Naive thymus-derived CD8-positive, alpha-beta T cell (primary cell): ENCODE data around the gene ZNF283. TPM values are rescaled to one million over a fixed set of nuclear protein-coding genes. Genes with fewer than 3 reads are reported as not detected.
"Not testable (repeated sequence)": the region's sequence is repeated elsewhere in the genome, so short reads cannot be mapped to it uniquely, and the experiment has no call there.

Experiments used
- ATAC-seq, 2 donors: fragments of 150-1000 bp; cut with Tn5 transposase in 1 of 2; sonication (Bioruptor Pico), chemical (Tn5 transposase) in 1 of 2; 1 replicate in 1 of 2; 2 replicates in 1 of 2; pipeline ENCODE4 v1.10.0; 2021; ENCODE audit warnings: mild to moderate bottlenecking in 2 of 2, moderate library complexity in 2 of 2
- POLR2A ChIA-PET: fragments of 350-600 bp; sonication (Branson Sonifier 250); formaldehyde crosslinking; loops from one replicate; lab custom pipeline; 2021; ENCODE audit warnings: antibody characterized with exemption; lab: Charles Lee
- DNase-seq, 10 donors: peaks; one replicate each; pipeline versions ENCODE4 v3.0.0 to v3.0.0-alpha.2; 2020 to 2022
- H3K27ac Mint-ChIP-seq, 10 donors: one replicate each; pipeline ENCODE4 v1.8.0; 2020 to 2022; ENCODE audit warnings: mild to moderate bottlenecking in 10 of 10, mixed read lengths in 10 of 10, moderate library complexity in 4 of 10, inconsistent platforms in 1 of 10
- H3K27me3 Mint-ChIP-seq, 5 donors: one replicate each; pipeline ENCODE4 v1.8.0; 2021 to 2022; ENCODE audit warnings: mixed read lengths in 5 of 5
- H3K36me3 Mint-ChIP-seq, 3 donors: one replicate each; pipeline ENCODE4 v1.8.0; 2020 to 2022; ENCODE audit warnings: mixed read lengths in 3 of 3, mild to moderate bottlenecking in 2 of 3, inconsistent platforms in 1 of 3
- H3K4me1 Mint-ChIP-seq, 4 donors: one replicate each; pipeline ENCODE4 v1.8.0; 2021 to 2022; ENCODE audit warnings: mixed read lengths in 4 of 4
- H3K4me3 Mint-ChIP-seq, 10 donors: one replicate each; pipeline ENCODE4 v1.8.0; 2020 to 2022; ENCODE audit warnings: mild to moderate bottlenecking in 10 of 10, mixed read lengths in 10 of 10, moderate library complexity in 6 of 10, inconsistent platforms in 1 of 10
- H3K9me3 Mint-ChIP-seq, 9 donors: one replicate each; pipeline ENCODE4 v1.8.0; 2020 to 2022; ENCODE audit warnings: mixed read lengths in 9 of 9, mild to moderate bottlenecking in 3 of 9, inconsistent platforms in 1 of 9, moderate library complexity in 1 of 9
- polyA plus RNA-seq, 3 donors: library from polyadenylated mRNA; unstranded; fragments of 300-500 nt; fragmentation: Illumina TruSeq; gene quantifications; one replicate each; pipeline ENCODE4 v1.2.3, GENCODE V29; 2021
- total RNA-seq, 8 experiments: library from RNA in 2 of 8; stranded (reverse) in 2 of 8; gene quantifications; one replicate each; pipeline ENCODE4 v1.2.3 and lab custom pipeline; 2021 to 2026

Gene ZNF283
- total and polyA plus RNA-seq, 5 experiments from 2014 or later: 3.3 to 25.8 (median 4.3) TPM

DNA sequence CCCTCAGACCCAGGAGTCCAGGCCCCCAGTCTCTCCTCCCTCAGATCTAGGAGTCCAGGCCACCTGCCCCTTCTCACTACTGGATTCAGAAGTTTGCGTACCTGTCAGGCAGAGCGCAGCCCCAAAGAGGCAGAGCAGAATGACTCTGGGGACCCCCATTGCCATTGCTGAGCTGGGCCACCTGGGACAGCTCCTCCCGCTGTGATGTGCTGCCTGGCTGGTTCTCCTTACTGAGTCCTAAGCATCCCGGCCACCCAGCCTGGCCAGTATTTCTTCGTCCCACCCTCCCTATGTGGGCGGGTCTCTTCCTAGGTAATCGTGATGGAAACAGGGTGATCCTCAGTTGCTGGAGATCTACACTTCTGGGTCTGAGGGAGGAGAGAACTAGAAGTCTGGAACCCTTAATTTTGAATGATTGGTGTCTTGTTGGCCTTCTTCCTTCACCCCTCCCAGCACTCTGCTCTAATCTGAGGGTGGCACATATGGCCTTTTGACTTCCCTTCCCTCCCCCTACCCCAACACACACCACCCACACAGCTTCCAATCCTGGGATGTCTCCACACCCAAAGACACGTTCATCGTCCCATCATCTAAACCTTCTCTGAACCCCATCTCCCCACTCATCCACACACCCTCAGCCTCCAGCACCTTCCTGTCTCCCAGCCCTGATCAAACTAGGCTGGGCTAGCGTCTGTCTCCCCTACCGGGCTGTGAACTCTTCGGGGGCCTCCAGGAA lies 24.7 kb upstream of the ZNF283 start, which contains the start of gene LYPD5:
TSS of gene LYPD5 (minus strand) at position 232 of the 736 bp plus-strand sequence. CDS start at position 165, 67 bp downstream.
- Mint-ChIP-seq H3K27me3 (peaks cover 2 to 24% (median 6%) of the 10 kb centered on the region in 5 donors), H3K4me1 (peaks cover 8 to 23% (median 11%) of the 10 kb centered on the region in 4 donors), H3K9me3 (no peaks in the 10 kb centered on the region), H3K4me3 (no peak within 1 kb of the TSS), H3K36me3 (no peaks in the 10 kb centered on the region), H3K27ac (peak within 1 kb of the TSS in 3 of 10 donors; percentile 13 to 49 (median 48))
- POLR2A ChIA-PET: no interaction called here
- no peak for ATAC-seq
- DNase-seq: no peak

DNA sequence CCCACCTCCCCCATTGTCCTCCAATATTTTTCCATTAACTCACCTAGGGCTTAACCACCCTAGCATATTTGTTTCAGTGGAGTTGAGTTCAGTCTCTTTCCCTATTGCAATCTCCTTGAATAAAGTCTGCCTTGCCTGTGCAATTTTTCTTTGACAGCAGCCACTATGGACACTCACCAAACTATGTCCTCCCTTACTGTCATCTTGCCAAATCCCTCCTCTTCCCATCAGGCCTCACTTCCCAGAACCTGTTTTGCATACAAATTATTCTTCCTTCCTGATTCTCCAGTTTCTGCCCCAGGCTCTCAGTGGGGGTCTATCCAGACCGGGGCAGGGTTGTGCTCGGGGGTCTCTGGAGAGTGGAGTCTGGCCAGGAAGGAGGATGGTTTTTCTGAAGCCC lies 22.7 kb upstream of the ZNF283 start:
- POLR2A ChIA-PET: no interaction called here
- Mint-ChIP-seq H3K27me3 (peaks cover 4 to 17% (median 11%) of the 10 kb centered on the region in 5 donors), H3K36me3 (no peaks in the 10 kb centered on the region), H3K4me3 (no peak overlapping the region), H3K27ac (no peak overlapping the region), H3K4me1 (peaks cover 0 to 9% (median under 1%) of the 10 kb centered on the region in 4 donors), H3K9me3 (no peaks in the 10 kb centered on the region)
- no peak for DNase-seq
- no peak for ATAC-seq

GRCh38 chr19:43806401-43806800 lies 20.7 kb upstream of the ZNF283 start:
- peaks cover 8 to 23% (median 20%) of the 10 kb centered on the region in 5 donors for H3K27me3 Mint-ChIP-seq
- ATAC-seq, H3K9me3 Mint-ChIP-seq, H3K36me3 Mint-ChIP-seq, DNase-seq, H3K4me1 Mint-ChIP-seq, POLR2A ChIA-PET, H3K4me3 Mint-ChIP-seq, H3K27ac Mint-ChIP-seq: not testable (repeated sequence)

GRCh38 chr19:43806848-43807247 lies 20.3 kb upstream of the ZNF283 start:
- no peaks in the 10 kb centered on the region for H3K36me3 Mint-ChIP-seq
- ATAC-seq (no peak), DNase-seq (no peak)
- H3K4me3 Mint-ChIP-seq: no peak overlapping the region
- peaks cover 8 to 25% (median 23%) of the 10 kb centered on the region in 5 donors for H3K27me3 Mint-ChIP-seq
- H3K4me1 Mint-ChIP-seq: peaks cover 0 to 1% (median 0%) of the 10 kb centered on the region in 4 donors
- POLR2A ChIA-PET: no interaction called here
- H3K27ac Mint-ChIP-seq: no peak overlapping the region
- H3K9me3 Mint-ChIP-seq: no peaks in the 10 kb centered on the region

DNA sequence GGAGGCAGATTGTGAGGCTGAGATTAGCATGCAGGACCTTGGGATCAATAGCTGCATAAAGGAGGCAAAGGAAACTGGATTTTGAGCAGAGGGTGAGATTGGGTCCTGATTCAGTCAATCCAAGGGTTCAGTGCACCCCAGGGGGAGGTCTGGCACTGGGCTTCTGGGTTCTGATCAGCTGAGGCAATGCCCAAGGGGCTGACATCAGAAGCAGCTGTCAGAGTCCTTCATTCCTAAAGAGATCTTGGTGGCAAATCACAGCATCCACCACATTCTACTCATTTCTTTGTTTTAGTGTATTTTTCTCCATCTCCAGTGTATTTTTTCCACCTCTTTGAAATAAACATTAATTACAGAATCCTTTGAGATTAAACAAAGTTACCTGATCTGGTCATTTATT lies 19.5 kb upstream of the ZNF283 start:
- peaks cover 0 to 1% (median 0%) of the 10 kb centered on the region in 4 donors for H3K4me1 Mint-ChIP-seq
- peaks cover 9 to 31% (median 24%) of the 10 kb centered on the region in 5 donors for H3K27me3 Mint-ChIP-seq
- H3K27ac Mint-ChIP-seq: peak overlapping the region in 1 of 10 donors; percentile 71
- no peak for DNase-seq
- ATAC-seq: no peak
- H3K9me3 Mint-ChIP-seq: no peaks in the 10 kb centered on the region
- H3K36me3 Mint-ChIP-seq: no peaks in the 10 kb centered on the region
- POLR2A ChIA-PET: no interaction called here
- no peak overlapping the region for H3K4me3 Mint-ChIP-seq

DNA sequence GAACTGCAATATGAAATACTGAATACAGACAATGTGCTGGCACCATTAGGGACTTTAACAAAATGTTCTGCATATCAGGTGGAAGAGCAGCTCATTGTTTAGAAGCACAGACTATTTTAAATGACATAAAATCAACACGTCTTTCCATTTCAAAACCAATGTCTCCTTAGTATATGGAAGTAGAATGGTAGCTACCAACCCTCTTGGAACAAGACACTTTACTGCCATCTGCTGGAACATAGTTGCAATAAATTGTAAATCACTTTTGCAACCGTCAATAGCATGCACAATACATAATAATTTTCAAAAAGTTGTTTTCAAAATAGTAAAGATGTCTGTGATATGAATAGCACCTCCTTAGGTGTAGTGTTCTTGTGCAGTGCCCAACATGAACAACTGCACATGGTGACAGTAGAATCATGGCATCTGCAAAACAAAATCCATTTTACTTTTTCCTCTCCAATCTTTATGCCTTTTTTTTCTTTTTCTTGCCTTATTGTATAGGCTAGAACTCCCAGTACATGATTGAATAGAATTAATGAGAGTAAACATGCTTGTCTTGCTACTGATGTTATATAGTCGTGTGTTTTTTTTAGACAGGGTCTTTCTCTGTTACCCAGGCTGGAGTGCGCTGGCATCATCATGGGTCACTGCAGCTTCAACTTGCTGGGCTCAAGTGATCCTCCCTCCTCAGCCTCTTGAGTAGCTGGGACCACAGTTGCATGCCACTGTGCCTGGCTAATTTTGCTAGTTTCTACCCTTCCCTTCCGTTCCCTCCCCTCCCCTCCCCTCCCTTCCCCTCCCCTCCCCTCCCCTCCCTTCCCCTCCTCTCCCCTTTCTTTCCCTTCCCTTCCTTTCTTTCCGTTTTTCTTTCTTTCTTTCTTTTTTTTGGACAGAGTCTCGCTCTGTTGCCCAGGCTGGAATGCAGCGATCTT lies 17.1 kb upstream of the ZNF283 start:
- Mint-ChIP-seq H3K27ac (no peak overlapping the region), H3K4me1 (peaks cover 0 to 1% (median 0%) of the 10 kb centered on the region in 4 donors), H3K9me3 (no peaks in the 10 kb centered on the region), H3K4me3 (no peak overlapping the region), H3K36me3 (no peaks in the 10 kb centered on the region), H3K27me3 (peaks cover 9 to 44% (median 19%) of the 10 kb centered on the region in 5 donors)
- POLR2A ChIA-PET: interaction anchor here (1.0 kb wide), 1 partner anchor 65 kb away, joined by 3 read pairs; no protein-coding TSS in a partner anchor
- ATAC-seq: peak; percentile 68 to 72
- DNase-seq: peak in 3 of 10 donors; percentile 36 to 54 (median 50)

GRCh38 chr19:43811837-43812236 lies 15.3 kb upstream of the ZNF283 start:
- Mint-ChIP-seq H3K4me1 (no peaks in the 10 kb centered on the region), H3K27me3 (peaks cover 9 to 44% (median 20%) of the 10 kb centered on the region in 5 donors), H3K36me3 (no peaks in the 10 kb centered on the region), H3K4me3 (no peak overlapping the region), H3K27ac (peak overlapping the region in 1 of 10 donors; percentile 28), H3K9me3 (no peaks in the 10 kb centered on the region)
- ATAC-seq (no peak), DNase-seq (no peak)
- POLR2A ChIA-PET: no interaction called here

DNA sequence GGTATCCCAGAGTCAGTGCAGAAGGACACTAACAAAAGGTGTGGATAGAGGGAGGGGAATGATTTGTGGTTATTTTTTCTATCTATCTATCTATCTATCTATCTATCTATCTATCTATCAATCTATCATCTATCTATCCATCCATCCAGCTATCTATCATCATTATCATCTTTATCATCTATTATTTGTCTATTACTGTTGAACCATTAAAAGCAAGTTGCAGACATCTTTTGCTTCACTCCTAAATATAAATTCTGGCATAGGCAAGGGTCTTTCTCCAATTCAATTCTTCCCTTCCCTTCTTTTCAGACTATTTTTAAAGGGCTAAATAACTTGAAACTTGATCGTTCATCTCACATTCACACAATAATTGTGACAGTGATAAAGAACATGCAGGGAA lies 14.9 kb upstream of the ZNF283 start:
- ATAC-seq (no peak), DNase-seq (no peak)
- Mint-ChIP-seq H3K4me3 (no peak overlapping the region), H3K27me3 (peaks cover 9 to 42% (median 20%) of the 10 kb centered on the region in 5 donors), H3K9me3 (no peaks in the 10 kb centered on the region), H3K27ac (peak overlapping the region in 1 of 10 donors; percentile 28), H3K36me3 (peaks cover 0 to 2% (median 0%) of the 10 kb centered on the region in 3 donors), H3K4me1 (no peaks in the 10 kb centered on the region)
- POLR2A ChIA-PET: no interaction called here

GRCh38 chr19:43812688-43813087 lies 14.4 kb upstream of the ZNF283 start:
- no peak for ATAC-seq
- H3K36me3 Mint-ChIP-seq: peaks cover 0 to 3% (median 0%) of the 10 kb centered on the region in 3 donors
- H3K27me3 Mint-ChIP-seq: peaks cover 9 to 38% (median 17%) of the 10 kb centered on the region in 5 donors
- H3K9me3 Mint-ChIP-seq: no peaks in the 10 kb centered on the region
- no peak overlapping the region for H3K27ac Mint-ChIP-seq
- no peak for DNase-seq
- no peaks in the 10 kb centered on the region for H3K4me1 Mint-ChIP-seq
- POLR2A ChIA-PET: no interaction called here
- H3K4me3 Mint-ChIP-seq: no peak overlapping the region

DNA sequence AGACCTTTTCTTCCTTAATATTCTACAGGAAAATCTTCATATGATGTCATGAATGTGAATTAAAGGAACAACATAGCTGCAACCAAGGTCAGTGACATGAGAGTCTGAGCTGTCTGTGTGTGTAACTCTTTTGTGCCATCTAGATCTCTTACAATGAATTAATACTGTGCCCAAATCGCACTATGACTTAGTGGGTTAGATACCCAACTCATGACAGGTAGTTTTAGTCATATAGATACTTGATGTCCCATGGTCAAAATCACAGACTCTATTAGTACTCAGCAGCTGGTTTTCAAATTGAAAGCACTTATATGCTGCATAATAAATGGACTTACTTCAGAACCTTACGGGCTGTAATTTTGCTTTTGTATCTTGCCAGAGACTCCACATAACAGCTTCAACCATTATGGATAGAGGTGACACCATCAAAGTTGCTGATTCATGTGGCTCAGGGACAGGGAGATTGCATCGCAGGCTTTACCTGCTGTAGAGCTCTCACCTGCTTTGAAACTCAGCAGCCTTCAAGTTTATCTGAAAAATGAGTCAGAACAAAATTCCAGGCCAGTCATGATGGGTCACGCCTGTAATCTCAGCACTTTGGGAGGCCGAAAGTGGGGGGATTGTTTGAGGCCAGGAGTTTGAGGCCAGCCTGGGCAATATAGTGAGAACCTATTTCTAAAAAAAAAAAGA lies 12.3 kb upstream of the ZNF283 start:
- H3K9me3 Mint-ChIP-seq: peaks cover 0 to 3% (median 0%) of the 10 kb centered on the region in 9 donors
- peaks cover 0 to 2% (median 0%) of the 10 kb centered on the region in 4 donors for H3K4me1 Mint-ChIP-seq
- no peak overlapping the region for H3K27ac Mint-ChIP-seq

DNA sequence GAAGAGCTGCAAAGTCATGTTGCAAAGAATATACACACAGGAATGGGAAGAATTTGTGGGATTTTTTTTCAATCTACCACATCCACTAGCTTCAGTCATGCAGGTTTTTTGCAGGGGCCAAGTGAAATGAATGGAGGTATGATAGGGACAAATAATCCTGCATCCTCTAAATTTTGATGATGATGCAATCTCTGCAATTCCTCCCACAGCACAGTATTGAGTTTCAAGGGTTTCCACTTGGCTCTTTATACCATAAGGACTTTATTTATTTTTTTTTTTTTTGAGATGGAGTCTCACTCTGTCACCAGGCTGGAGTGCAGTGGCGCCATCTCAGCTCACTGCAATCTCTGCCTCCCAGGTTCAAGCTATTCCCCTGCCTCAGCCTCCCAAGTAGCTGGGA lies 9.7 kb upstream of the ZNF283 start:
- not testable (repeated sequence) for ATAC-seq, DNase-seq, H3K36me3 Mint-ChIP-seq, H3K27ac Mint-ChIP-seq, H3K9me3 Mint-ChIP-seq, H3K4me3 Mint-ChIP-seq
- POLR2A ChIA-PET: interaction anchor here (1.5 kb wide), 1 partner anchor 10 kb away, joined by 3 read pairs; the partner anchor contains the start of gene ZNF283
- Mint-ChIP-seq H3K4me1 (peaks cover 8 to 11% (median 9%) of the 10 kb centered on the region in 4 donors), H3K27me3 (peaks cover 5 to 44% (median 32%) of the 10 kb centered on the region in 5 donors)

More for the DNA sequence above, 12.3 kb upstream of the ZNF283 start:
- POLR2A ChIA-PET: no interaction called here
- peaks cover 0 to 3% (median 3%) of the 10 kb centered on the region in 3 donors for H3K36me3 Mint-ChIP-seq
- H3K4me3 Mint-ChIP-seq: no peak overlapping the region
- no peak for DNase-seq
- peaks cover 6 to 50% (median 28%) of the 10 kb centered on the region in 5 donors for H3K27me3 Mint-ChIP-seq
- ATAC-seq: no peak

- POLR2A ChIA-PET: no interaction called here
- ATAC-seq (no peak), DNase-seq (no peak)
- Mint-ChIP-seq H3K27me3 (peaks cover 5 to 34% (median 33%) of the 10 kb centered on the region in 5 donors), H3K27ac (no peak overlapping the region), H3K4me3 (no peak overlapping the region), H3K9me3 (peaks cover 0 to 5% (median 0%) of the 10 kb centered on the region in 9 donors), H3K36me3 (peaks cover 2 to 8% (median 3%) of the 10 kb centered on the region in 3 donors), H3K4me1 (peaks cover 8 to 11% (median 9%) of the 10 kb centered on the region in 4 donors)
Observed at GRCh38 chr19:43818500-43818899, 8.6 kb upstream of the ZNF283 start.
